SH-SY5Y (cell line): ENCODE results near the gene LHX5.

Experiments used
- GATA2 ChIP-seq: IDR thresholded peaks from 2 replicates; pipeline ENCODE4 v1.6.1; 2011; ENCODE audit warnings: mild to moderate bottlenecking, low read depth, low read length
- GATA3 ChIP-seq: IDR thresholded peaks from 2 replicates; pipeline ENCODE4 v1.6.1; 2011; ENCODE audit warnings: low read depth, mild to moderate bottlenecking, low read length, moderate library complexity

DNA sequence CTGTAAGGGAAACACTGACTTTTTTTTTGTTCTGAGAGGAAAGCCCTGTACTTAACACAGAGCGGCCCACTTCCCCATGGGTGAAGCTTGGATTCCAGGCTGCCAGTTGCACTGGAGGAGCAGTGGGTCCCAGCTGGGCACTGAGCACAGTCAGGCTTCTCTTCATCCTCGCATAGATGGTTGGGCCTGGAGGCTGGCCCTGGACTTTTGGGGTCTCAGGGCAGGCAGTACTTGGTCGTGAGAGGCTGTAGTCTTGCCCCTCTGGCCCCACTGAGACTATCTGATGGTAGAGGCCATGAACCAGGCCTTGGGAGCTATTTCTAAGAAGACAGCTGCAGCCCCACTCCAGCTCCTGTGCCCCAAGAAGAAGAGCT is 6.2 kb upstream of the LHX5 start:
- TF ChIP-seq GATA2 (no peak), GATA3 (no peak)
